Measurements from ENCODE around the gene SRP68. TPM values are rescaled to one million over a fixed set of nuclear protein-coding genes. Genes with fewer than 3 reads are reported as not detected.

SRP68 gene
- total RNA-seq, 2 experiments from 2014 or later: 106 to 108 TPM

DNA sequence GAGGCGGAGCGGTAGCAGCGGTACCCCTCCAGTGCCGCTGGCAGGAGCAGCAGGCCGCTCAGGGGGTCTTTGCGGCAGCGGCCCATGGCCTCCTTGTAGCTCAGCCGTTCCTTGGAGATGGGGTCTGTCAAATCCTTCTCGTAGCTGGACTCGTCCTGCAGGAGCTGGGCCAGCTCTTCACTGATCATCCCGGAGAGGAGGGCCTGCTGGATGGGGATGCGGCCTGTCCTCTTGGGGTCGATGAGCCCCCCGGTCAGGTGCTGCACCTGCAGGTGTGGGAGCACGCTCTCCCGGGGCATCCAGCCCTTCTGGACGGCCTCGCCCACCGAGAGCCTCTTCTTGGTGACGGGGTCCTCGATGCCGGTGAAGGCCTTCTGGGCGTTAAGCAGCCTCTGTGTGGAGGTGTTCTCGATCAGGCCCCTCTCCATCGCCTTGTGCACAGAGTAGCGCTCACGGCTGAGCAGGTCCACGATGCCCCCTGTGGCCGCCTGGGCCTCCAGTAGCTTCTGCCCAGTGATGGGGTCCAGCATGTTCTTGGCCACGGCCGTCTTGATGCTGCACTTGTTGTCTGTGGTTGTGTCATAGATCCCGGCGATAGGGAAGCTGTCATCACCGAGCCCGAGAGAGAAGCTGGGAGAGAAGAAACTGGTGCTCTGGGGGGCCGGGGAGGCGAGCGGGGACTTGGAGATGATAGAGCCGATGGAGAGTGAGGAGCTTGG lies 65.0 kb downstream of the SRP68 start:
- no peaks in the 10 kb centered on the region for H3K4me1 ChIP-seq (ENCODE audit: insufficient read depth, low read length)
- H3K27ac ChIP-seq (ENCODE audit: low read depth in 1 of 2, low read length in 2 of 2): no peak overlapping the region
- TF ChIP-seq, protein P1, sequence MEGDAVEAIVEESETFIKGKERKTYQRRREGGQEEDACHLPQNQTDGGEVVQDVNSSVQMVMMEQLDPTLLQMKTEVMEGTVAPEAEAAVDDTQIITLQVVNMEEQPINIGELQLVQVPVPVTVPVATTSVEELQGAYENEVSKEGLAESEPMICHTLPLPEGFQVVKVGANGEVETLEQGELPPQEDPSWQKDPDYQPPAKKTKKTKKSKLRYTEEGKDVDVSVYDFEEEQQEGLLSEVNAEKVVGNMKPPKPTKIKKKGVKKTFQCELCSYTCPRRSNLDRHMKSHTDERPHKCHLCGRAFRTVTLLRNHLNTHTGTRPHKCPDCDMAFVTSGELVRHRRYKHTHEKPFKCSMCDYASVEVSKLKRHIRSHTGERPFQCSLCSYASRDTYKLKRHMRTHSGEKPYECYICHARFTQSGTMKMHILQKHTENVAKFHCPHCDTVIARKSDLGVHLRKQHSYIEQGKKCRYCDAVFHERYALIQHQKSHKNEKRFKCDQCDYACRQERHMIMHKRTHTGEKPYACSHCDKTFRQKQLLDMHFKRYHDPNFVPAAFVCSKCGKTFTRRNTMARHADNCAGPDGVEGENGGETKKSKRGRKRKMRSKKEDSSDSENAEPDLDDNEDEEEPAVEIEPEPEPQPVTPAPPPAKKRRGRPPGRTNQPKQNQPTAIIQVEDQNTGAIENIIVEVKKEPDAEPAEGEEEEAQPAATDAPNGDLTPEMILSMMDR (IDR thresholded peaks at IDR 0.05): no peak
- H3K4me3 ChIP-seq (ENCODE audit: low read length): no peak overlapping the region
- H3K4me1 Mint-ChIP-seq (ENCODE audit: low read depth): no peaks in the 10 kb centered on the region
- H3K27ac Mint-ChIP-seq: no peak overlapping the region
- no peaks in the 10 kb centered on the region for H3K27me3 ChIP-seq (ENCODE audit: control insufficient read depth in 1 of 2, insufficient read depth in 2 of 2, low read length in 2 of 2)
- H3K9me3 ChIP-seq (ENCODE audit: control insufficient read depth in 1 of 2, insufficient read depth in 1 of 2, low read length in 2 of 2): no peaks in the 10 kb centered on the region
- ChIA-PET CTCF (no interaction called here), POLR2A (no interaction called here)
- intact Hi-C loops (cut with DNase I, micrococcal nuclease): loop anchor here in 1 of 2 experiments (5.0 kb wide), 1 partner anchor 245 kb away; no protein-coding TSS in a partner anchor
- peaks cover 4% of the 10 kb centered on the region for H3K36me3 Mint-ChIP-seq (ENCODE audit: low read depth)
- no peaks in the 10 kb centered on the region for H3K9me3 Mint-ChIP-seq
- no peaks in the 10 kb centered on the region for H3K36me3 ChIP-seq (ENCODE audit: insufficient read depth, low read length)
- DNase-seq (peak in 1 of 14 experiments; percentile 29), ATAC-seq (ENCODE audit: poor library complexity) (no peak)
- no peaks in the 10 kb centered on the region for H3K27me3 Mint-ChIP-seq
- no peak overlapping the region for H3K4me3 Mint-ChIP-seq

DNA sequence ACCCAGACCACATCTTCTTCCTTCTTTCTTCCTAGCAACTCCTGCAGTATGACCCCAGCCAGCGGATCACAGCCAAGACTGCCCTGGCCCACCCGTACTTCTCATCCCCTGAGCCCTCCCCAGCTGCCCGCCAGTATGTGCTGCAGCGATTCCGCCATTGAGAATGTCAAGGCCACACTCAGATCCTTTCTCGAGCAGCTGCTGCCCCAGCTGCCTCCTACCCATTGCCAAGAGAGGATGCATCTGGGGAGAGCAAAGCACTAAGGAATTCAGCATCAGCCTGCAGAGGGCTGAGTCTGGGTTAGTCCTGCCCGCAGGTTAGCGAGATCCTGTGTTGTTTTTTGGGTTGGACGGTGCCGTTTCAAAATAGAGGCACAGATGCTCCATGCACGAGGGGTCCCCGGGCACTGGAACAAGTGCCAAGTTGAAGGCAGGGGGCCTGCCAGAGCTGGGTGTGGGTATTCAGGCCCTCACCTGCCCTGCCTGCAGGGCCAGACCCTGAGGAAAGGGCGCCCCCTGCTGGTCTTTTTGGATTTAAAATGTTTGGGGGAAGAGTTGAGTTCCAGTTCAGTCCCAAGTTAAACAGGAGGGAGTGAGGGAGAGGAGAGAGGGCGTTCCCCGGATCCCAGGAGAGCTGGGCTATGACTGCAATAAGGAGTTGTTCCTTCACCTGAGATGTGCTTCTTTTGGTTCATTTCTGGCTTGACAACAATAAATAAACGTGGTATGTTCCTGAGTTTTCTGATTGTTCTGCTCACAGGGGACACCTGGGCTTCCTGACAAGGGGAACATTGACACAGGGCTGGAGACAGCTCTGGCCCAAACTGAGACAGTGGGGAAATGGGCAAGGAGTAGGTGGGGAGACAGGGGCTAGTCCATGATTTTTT lies 66.8 kb downstream of the SRP68 start:
- Mint-ChIP-seq H3K9me3 (no peaks in the 10 kb centered on the region), H3K36me3 (ENCODE audit: low read depth) (peaks cover 4% of the 10 kb centered on the region), H3K27ac (no peak overlapping the region), H3K4me3 (no peak overlapping the region), H3K4me1 (ENCODE audit: low read depth) (no peaks in the 10 kb centered on the region), H3K27me3 (no peaks in the 10 kb centered on the region)
- H3K36me3 ChIP-seq (ENCODE audit: insufficient read depth, low read length): peaks cover 6% of the 10 kb centered on the region
- ChIA-PET POLR2A (interaction anchor here (0.9 kb wide), 1 partner anchor 100 kb away, joined by 4 read pairs; no protein-coding TSS in a partner anchor), CTCF (interaction anchor here (0.6 to 2.9 kb wide), 8 partner anchors 8 to 100 kb away, joined by 3 to 13 read pairs (median 4); partner anchors contain the start of gene EXOC7)
- H3K9me3 ChIP-seq (ENCODE audit: control insufficient read depth in 1 of 2, insufficient read depth in 1 of 2, low read length in 2 of 2): no peaks in the 10 kb centered on the region
- no peaks in the 10 kb centered on the region for H3K27me3 ChIP-seq (ENCODE audit: control insufficient read depth in 1 of 2, insufficient read depth in 2 of 2, low read length in 2 of 2)
- no peak overlapping the region for H3K27ac ChIP-seq (ENCODE audit: low read depth in 1 of 2, low read length in 2 of 2)
- ATAC-seq (ENCODE audit: poor library complexity) (peak; percentile 55), DNase-seq (peak; percentile 63 to 90 (median 78))
- TF ChIP-seq, protein P1 (IDR thresholded peaks at IDR 0.05): peak; percentile 77
- no peak overlapping the region for H3K4me3 ChIP-seq (ENCODE audit: low read length)
- intact Hi-C loops (cut with DNase I, micrococcal nuclease): loop anchor here (1.0 to 5.0 kb wide), 2 partner anchors 100 to 243 kb away; no protein-coding TSS in a partner anchor
- H3K4me1 ChIP-seq (ENCODE audit: insufficient read depth, low read length): no peaks in the 10 kb centered on the region

DNA sequence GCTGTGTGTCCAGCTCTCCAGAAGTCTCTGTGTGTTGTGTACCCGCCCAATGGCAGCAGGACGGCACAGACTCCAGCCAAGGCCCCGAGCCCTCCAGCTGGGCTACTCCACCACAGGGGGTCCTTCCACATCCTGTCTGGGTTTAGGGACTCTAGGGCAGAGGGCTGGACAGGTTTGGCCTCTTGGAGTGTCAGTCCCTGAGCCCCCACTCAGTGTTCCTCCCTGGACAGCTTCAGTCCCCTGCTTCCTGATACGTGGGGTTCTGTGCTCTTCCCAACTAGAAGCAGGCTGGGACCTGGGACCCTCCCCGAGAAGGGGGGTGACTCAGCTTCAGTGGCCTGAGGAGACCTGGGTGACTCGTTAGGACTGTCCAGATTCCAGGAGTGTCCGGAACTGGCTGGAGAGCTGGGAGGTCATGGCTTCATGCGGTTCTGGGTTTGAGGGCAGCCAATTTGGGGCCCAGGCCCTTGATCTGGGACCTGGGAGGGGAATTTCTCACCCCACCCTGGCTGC lies 67.5 kb downstream of the SRP68 start:
- DNase-seq (peak in 1 of 14 experiments; percentile 17), ATAC-seq (ENCODE audit: poor library complexity) (no peak)
- Histone ChIP-seq H3K27ac (ENCODE audit: low read depth in 1 of 2, low read length in 2 of 2) (no peak overlapping the region), H3K27me3 (ENCODE audit: control insufficient read depth in 1 of 2, insufficient read depth in 2 of 2, low read length in 2 of 2) (no peaks in the 10 kb centered on the region), H3K36me3 (ENCODE audit: insufficient read depth, low read length) (peaks cover 8% of the 10 kb centered on the region), H3K4me3 (ENCODE audit: low read length) (no peak overlapping the region), H3K9me3 (ENCODE audit: control insufficient read depth in 1 of 2, insufficient read depth in 1 of 2, low read length in 2 of 2) (no peaks in the 10 kb centered on the region), H3K4me1 (ENCODE audit: insufficient read depth, low read length) (no peaks in the 10 kb centered on the region)
- CTCF ChIA-PET: interaction anchor here (0.7 to 2.9 kb wide), 6 partner anchors 8 to 99 kb away, joined by 3 to 13 read pairs (median 4); partner anchors contain the start of gene EXOC7
- Mint-ChIP-seq H3K36me3 (ENCODE audit: low read depth) (peaks cover 4% of the 10 kb centered on the region), H3K27me3 (no peaks in the 10 kb centered on the region), H3K27ac (no peak overlapping the region), H3K9me3 (no peaks in the 10 kb centered on the region), H3K4me3 (no peak overlapping the region), H3K4me1 (ENCODE audit: low read depth) (no peaks in the 10 kb centered on the region)
- POLR2A ChIA-PET: interaction anchor here (0.9 kb wide), 1 partner anchor 100 kb away, joined by 4 read pairs; no protein-coding TSS in a partner anchor
- intact Hi-C loops (cut with DNase I, micrococcal nuclease): loop anchor here (1.0 to 5.0 kb wide), 2 partner anchors 100 to 243 kb away; no protein-coding TSS in a partner anchor
- TF ChIP-seq, protein P1 (IDR thresholded peaks at IDR 0.05): no peak
